ENCODE results near the gene DIPK2B.

DNA sequence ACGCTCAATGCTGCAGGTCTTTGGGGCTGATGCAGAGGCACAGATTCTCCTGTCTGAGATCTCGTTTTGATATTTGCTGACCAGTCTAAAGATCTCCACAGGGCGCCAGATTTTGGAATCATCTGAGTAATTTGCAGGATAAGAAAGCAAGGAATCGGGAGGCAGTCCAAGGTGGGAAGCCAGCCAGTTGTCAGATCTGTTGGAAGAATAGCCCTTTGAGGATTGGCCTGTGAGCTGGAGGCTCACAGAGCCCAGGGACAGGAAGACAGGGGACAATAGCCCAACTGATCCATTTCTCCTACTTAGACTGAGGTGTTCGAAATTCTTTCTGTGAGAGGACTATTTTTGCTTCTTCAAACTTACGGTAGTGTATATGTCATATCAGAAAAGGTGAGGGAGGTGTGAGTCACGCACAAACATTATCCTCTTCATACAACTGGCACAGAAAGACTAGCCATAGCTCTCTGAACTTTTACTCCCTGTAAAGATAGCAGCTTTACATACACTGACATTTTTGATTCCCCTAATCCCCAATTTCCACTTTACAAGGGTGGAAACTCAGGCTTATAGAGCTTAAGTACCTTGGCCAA lies 8.8 kb downstream of the DIPK2B start:
- TF ChIP-seq PYGO2 (tag; IDR thresholded peaks at IDR 0.05) (no peak), SMAD1 (IDR thresholded peaks at IDR 0.05; ENCODE audit: low read depth, low read length, partially characterized antibody) (no peak), SMC3 (conservative IDR thresholded peaks at IDR 0.05; ENCODE audit: insufficient read depth, low read depth, low read length) (no peak), FOS (IDR thresholded peaks at IDR 0.05; ENCODE audit: extremely low read depth, insufficient read length) (no peak), ZNF263 (CRISPR knock-in tag; IDR thresholded peaks at IDR 0.05; ENCODE audit: borderline replicate concordance) (no peak)
- TF ChIP-seq, protein P1, sequence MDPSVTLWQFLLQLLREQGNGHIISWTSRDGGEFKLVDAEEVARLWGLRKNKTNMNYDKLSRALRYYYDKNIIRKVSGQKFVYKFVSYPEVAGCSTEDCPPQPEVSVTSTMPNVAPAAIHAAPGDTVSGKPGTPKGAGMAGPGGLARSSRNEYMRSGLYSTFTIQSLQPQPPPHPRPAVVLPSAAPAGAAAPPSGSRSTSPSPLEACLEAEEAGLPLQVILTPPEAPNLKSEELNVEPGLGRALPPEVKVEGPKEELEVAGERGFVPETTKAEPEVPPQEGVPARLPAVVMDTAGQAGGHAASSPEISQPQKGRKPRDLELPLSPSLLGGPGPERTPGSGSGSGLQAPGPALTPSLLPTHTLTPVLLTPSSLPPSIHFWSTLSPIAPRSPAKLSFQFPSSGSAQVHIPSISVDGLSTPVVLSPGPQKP (CRISPR knock-in tag; IDR thresholded peaks at IDR 0.05): no peak
- TF ChIP-seq, protein P2, sequence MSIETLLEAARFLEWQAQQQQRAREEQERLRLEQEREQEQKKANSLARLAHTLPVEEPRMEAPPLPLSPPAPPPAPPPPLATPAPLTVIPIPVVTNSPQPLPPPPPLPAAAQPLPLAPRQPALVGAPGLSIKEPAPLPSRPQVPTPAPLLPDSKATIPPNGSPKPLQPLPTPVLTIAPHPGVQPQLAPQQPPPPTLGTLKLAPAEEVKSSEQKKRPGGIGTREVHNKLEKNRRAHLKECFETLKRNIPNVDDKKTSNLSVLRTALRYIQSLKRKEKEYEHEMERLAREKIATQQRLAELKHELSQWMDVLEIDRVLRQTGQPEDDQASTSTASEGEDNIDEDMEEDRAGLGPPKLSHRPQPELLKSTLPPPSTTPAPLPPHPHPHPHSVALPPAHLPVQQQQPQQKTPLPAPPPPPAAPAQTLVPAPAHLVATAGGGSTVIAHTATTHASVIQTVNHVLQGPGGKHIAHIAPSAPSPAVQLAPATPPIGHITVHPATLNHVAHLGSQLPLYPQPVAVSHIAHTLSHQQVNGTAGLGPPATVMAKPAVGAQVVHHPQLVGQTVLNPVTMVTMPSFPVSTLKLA (conservative IDR thresholded peaks at IDR 0.05): no peak
